ENCODE measurements around the gene TEX11.

DNA sequence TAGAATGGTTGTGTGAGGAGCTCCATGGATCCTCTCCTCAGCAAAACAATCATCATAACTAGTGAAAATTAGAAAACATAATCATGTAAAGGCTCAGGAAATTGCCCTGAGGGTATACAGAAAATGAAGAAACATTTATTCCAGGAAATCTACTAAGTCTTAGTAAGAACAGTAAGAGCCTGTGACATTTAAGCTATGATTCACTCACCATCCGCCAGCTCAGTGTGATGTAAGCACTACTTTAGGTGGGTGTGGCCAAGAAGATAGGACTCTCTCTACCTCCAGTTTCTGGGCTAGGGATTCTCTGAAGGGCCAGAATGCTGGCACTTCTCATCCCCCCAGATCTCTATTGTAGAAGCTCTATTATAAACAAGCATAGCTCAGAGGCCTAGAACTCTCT lies 316.4 kb downstream of the TEX11 start:
- TF ChIP-seq CTCF (conservative IDR thresholded peaks at IDR 0.05 in 1 of 2, IDR thresholded peaks at IDR 0.05 in 1 of 2; ENCODE audit: low read depth in 1 of 2, low read length in 2 of 2) (no peak), EZH2 (IDR thresholded peaks at IDR 0.05; ENCODE audit: low read length, missing control alignments) (no peak)
